ENCODE data around the gene TIGIT.

DNA sequence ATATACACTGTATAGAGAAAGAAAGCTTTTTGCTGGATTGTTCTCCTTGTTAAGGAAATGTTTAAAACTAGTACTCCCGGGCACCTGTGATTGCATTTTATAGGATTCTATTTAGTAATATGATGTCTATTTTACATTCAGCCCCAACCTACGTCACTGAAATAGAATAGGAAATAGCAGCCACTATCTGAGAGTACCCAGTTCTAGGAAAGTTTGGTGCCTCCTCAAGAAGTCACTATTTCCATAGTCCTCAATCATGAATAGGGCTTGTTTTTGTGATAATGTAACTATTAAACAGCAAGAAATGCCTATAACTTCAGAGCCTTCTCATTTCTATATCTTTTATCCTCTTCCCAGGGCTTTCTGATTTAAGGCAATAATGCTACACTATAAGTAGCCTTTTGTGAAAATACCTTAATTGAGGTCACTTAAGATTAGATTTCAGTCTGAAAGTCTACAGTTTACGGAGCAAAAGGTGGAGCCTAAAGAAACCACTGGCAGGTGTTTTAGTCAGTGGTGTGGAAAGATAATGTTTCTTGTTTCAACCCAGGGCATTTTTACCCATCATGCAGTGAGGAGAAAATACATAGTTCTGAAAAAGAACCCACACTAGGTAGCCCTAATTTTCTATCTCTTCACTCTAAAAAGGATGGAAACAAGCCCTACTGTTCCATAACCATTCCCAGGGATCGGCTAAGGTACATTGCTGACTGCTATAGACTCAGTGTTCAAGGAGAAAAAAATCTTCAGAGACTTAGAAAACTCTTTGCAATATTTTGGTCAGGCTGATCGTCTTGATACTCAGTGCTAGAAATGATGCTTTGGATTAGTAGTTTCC, 38.7 kb downstream of the TIGIT start:
- TF ChIP-seq, protein P1, sequence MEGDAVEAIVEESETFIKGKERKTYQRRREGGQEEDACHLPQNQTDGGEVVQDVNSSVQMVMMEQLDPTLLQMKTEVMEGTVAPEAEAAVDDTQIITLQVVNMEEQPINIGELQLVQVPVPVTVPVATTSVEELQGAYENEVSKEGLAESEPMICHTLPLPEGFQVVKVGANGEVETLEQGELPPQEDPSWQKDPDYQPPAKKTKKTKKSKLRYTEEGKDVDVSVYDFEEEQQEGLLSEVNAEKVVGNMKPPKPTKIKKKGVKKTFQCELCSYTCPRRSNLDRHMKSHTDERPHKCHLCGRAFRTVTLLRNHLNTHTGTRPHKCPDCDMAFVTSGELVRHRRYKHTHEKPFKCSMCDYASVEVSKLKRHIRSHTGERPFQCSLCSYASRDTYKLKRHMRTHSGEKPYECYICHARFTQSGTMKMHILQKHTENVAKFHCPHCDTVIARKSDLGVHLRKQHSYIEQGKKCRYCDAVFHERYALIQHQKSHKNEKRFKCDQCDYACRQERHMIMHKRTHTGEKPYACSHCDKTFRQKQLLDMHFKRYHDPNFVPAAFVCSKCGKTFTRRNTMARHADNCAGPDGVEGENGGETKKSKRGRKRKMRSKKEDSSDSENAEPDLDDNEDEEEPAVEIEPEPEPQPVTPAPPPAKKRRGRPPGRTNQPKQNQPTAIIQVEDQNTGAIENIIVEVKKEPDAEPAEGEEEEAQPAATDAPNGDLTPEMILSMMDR (IDR thresholded peaks at IDR 0.05; ENCODE audit: low read depth, low read length), result no peak
- TF ChIP-seq POLR2A (IDR thresholded peaks at IDR 0.05; ENCODE audit: extremely low read depth, insufficient read length), result no peak
- TF ChIP-seq, protein P2, sequence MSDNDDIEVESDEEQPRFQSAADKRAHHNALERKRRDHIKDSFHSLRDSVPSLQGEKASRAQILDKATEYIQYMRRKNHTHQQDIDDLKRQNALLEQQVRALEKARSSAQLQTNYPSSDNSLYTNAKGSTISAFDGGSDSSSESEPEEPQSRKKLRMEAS (IDR thresholded peaks at IDR 0.05; ENCODE audit: low read depth, low read length), result no peak
- TF ChIP-seq MYC (IDR thresholded peaks at IDR 0.05; ENCODE audit: low read depth, low read length), result no peak
